HepG2 (cell line): ENCODE measurements around the gene HOXC5. TPM values are rescaled to one million over a fixed set of nuclear protein-coding genes. Genes with fewer than 3 reads are reported as not detected.

Source experiments
- ATAC-seq: fragments of 200-7000 bp; cut with Tn5 transposase; 3 replicates; pipeline ENCODE4 v1.9.1; 2020; ENCODE audit warnings: mild to moderate bottlenecking, moderate library complexity
- BruUV-seq: library from RNA; stranded (reverse); fragments of 400-500 nt; replicated peaks from 2 replicates; lab custom pipeline; 2021; lab: Mats Ljungman, UMichigan
- CTCF ChIA-PET: fragments of 300-600 bp; formaldehyde crosslinking; extraction: SDS; loops from one replicate; lab custom pipeline; 2021; ENCODE audit warnings: low total read pairs, inconsistent platforms, low intra/inter-chr PET ratio; lab: Yijun Ruan, JAX
- POLR2A ChIA-PET: fragments of 350-600 bp; sonication (Branson Sonifier 250); formaldehyde crosslinking; loops from one replicate; lab custom pipeline; 2020; ENCODE audit warnings: antibody characterized with exemption, inconsistent platforms; lab: Yijun Ruan, JAX
- DNase-seq: peaks from one replicate; pipeline ENCODE4 v3.0.0-alpha.2; 2015; ENCODE audit warnings: low spot score
- FAIRE-seq: peaks from 3 replicates; lab custom pipeline; 2011; peaks lifted over from hg19 to GRCh38; lab: Jason Lieb, UNC
- H2AFZ ChIP-seq: one replicate; pipeline ENCODE4 v1.6.1; 2011; ENCODE audit warnings: low read length, inconsistent platforms
- H3K27ac ChIP-seq: fragments of 300-600 bp; 3 replicates; pipeline ENCODE4 v1.8.0; 2011; ENCODE audit warnings: mixed run types, mild to moderate bottlenecking, mixed read lengths, low read length, inconsistent platforms; ENCODE audit not compliant: insufficient read depth; ENCODE audit errors: extremely low read length
- H3K27me3 ChIP-seq, 2 experiments: fragments of 200-600 bp in 1 of 2; 2 replicates in 1 of 2; 3 replicates in 1 of 2; pipeline versions ENCODE4 v1.6.0 to v1.8.0; 2011; ENCODE audit warnings: low read length in 2 of 2, mild to moderate bottlenecking in 2 of 2, moderate library complexity in 2 of 2, inconsistent platforms in 1 of 2; ENCODE audit not compliant: insufficient read depth in 2 of 2, control insufficient read depth in 1 of 2
- H3K36me3 ChIP-seq, 2 experiments: fragments of 200-600 bp in 1 of 2; replicated peaks in 1 of 2; 2 replicates in 1 of 2; 3 replicates in 1 of 2; pipeline versions ENCODE4 v1.5.1 to v1.8.0; 2011; ENCODE audit warnings: low read length in 2 of 2, inconsistent platforms in 1 of 2; ENCODE audit not compliant: insufficient read depth in 2 of 2, control insufficient read depth in 1 of 2
- H3K4me1 ChIP-seq: 2 replicates; pipeline ENCODE4 v1.5.1; 2012; ENCODE audit warnings: low read length, inconsistent platforms; ENCODE audit not compliant: insufficient read depth
- H3K4me2 ChIP-seq: 2 replicates; pipeline ENCODE4 v1.6.0; 2011; ENCODE audit warnings: low read depth, low read length, inconsistent platforms
- H3K4me3 ChIP-seq, 3 experiments: fragments of 200-600 bp in 1 of 3; sonication (generic), shearing (Covaris generic) in 1 of 3; replicated peaks in 1 of 3; 2 replicates each; pipeline ENCODE4 v1.5.1; 2011 to 2016; ENCODE audit warnings: low read length in 3 of 3, inconsistent platforms in 2 of 3, low read depth in 2 of 3, mild to moderate bottlenecking in 2 of 3, control low read depth in 1 of 3, mixed read lengths in 1 of 3; ENCODE audit not compliant: insufficient read depth in 1 of 3
- H3K79me2 ChIP-seq: one replicate; pipeline ENCODE4 v1.6.1; 2011; ENCODE audit warnings: low read length, inconsistent platforms; ENCODE audit not compliant: insufficient read depth
- H3K9ac ChIP-seq: 2 replicates; pipeline ENCODE4 v1.6.0; 2011; ENCODE audit warnings: mild to moderate bottlenecking, low read depth, low read length, inconsistent platforms; ENCODE audit not compliant: insufficient read depth
- H3K9me3 ChIP-seq: 2 replicates; pipeline ENCODE4 v1.5.1; 2012; ENCODE audit warnings: mild to moderate bottlenecking, low read length
- H4K20me1 ChIP-seq: 2 replicates; pipeline ENCODE4 v1.6.0; 2011; ENCODE audit warnings: inconsistent platforms, mild to moderate bottlenecking, low read length, moderate library complexity; ENCODE audit not compliant: insufficient read depth
- FLYWCH1 ChIP-seq: sonication (generic); formaldehyde crosslinking; IDR thresholded peaks from 2 replicates; pipeline ENCODE4 v1.8.1; 2023; ENCODE audit warnings: mild to moderate bottlenecking, missing genetic modification reagents
- MATR3 ChIP-seq: sonication (generic); formaldehyde crosslinking; IDR thresholded peaks from 2 replicates; pipeline ENCODE4 v1.4.0; 2020; ENCODE audit warnings: missing genetic modification reagents
- NFYB ChIP-seq: sonication (generic); formaldehyde crosslinking; IDR thresholded peaks from 2 replicates; pipeline ENCODE4 v1.4.0; 2020; ENCODE audit warnings: missing genetic modification reagents
- ZFP82 ChIP-seq: sonication (generic); formaldehyde crosslinking; IDR thresholded peaks from 2 replicates; pipeline ENCODE4 v1.5.1; 2020; ENCODE audit warnings: mild to moderate bottlenecking, missing genetic modification reagents, borderline replicate concordance
- ZNF678 ChIP-seq: sonication (generic); formaldehyde crosslinking; IDR thresholded peaks from 2 replicates; pipeline ENCODE4 v1.4.0; 2020; ENCODE audit warnings: mild to moderate bottlenecking, missing genetic modification reagents
- ZSCAN25 ChIP-seq: sonication (generic); formaldehyde crosslinking; IDR thresholded peaks from 2 replicates; pipeline ENCODE4 v1.8.0; 2022; ENCODE audit warnings: mild to moderate bottlenecking, missing genetic modification reagents
- ZSCAN9 ChIP-seq: IDR thresholded peaks from 2 replicates; pipeline ENCODE4 v1.6.1; 2016; ENCODE audit warnings: borderline replicate concordance
- WGBS: methylation state at CpG from one replicate; pipeline ENCODE4 v1.1.6; 2017; ENCODE audit warnings: low lambda C conversion rate; 5-methylcytosine and 5-hydroxymethylcytosine counted together
- in situ Hi-C: cut with HindIII; loops from 2 replicates; pipeline ENCODE4 v1.10.0; 2017; ENCODE audit warnings: low pct_unique_long_range_greater_than_20kb; ENCODE audit not compliant: extremely low pct_ligation_motif_present
- intact Hi-C: fragments of 100-400 bp; cut with micrococcal nuclease; formaldehyde crosslinking; loops from one replicate; pipeline ENCODE4 v1.10.0; 2022; ENCODE audit not compliant: unreplicated experiment
- polyA plus RNA-seq, 8 experiments: library from polyadenylated mRNA; depleted of rRNA in 3 of 8; stranded (reverse) in 7 of 8; unstranded in 1 of 8; fragments of >200 nt; fragmentation: Illumina TruSeq in 4 of 8; extraction: Trizol in 4 of 8; gene quantifications; 2 replicates each; pipeline versions ENCODE4 v1.2.1 to v1.2.3, GENCODE V29; 2011 to 2016; ENCODE audit warnings: low read depth in 4 of 8, missing spikeins in 1 of 8, mixed read lengths in 1 of 8; ENCODE audit not compliant: insufficient read depth in 1 of 8
- total RNA-seq, 5 experiments: library from RNA; depleted of rRNA; stranded (reverse); fragments of >200 nt; fragmentation: Illumina TruSeq; extraction: Trizol; gene quantifications; 2 replicates each; pipeline ENCODE4 v1.2.3, GENCODE V29; 2016; ENCODE audit warnings: low read depth in 1 of 5
- TF ChIP-seq, protein P1 (sequence below): sonication (generic); formaldehyde crosslinking; IDR thresholded peaks from 2 replicates; pipeline ENCODE4 v1.4.0; 2020; ENCODE audit warnings: mild to moderate bottlenecking, missing genetic modification reagents
- TF ChIP-seq, protein P2 (sequence below): sonication (generic); formaldehyde crosslinking; IDR thresholded peaks from 2 replicates; pipeline ENCODE4 v1.4.0; 2020; ENCODE audit warnings: missing genetic modification reagents, mild to moderate bottlenecking, borderline replicate concordance
- TF ChIP-seq, protein P3 (sequence below): sonication (generic); formaldehyde crosslinking; IDR thresholded peaks from 2 replicates; pipeline ENCODE4 v1.5.0; 2020; ENCODE audit warnings: mild to moderate bottlenecking, missing genetic modification reagents, borderline replicate concordance
- TF ChIP-seq, protein P4 (sequence below): sonication (generic); formaldehyde crosslinking; IDR thresholded peaks from 2 replicates; pipeline ENCODE4 v1.8.1; 2023; ENCODE audit warnings: mild to moderate bottlenecking, inconsistent platforms, moderate library complexity, missing genetic modification reagents, borderline replicate concordance

The HOXC5 gene
- total and polyA plus RNA-seq, 2 of the 13 experiments (the other 11 are each of a cell fraction or from before 2014, with no cell fraction given) = not detected

DNA sequence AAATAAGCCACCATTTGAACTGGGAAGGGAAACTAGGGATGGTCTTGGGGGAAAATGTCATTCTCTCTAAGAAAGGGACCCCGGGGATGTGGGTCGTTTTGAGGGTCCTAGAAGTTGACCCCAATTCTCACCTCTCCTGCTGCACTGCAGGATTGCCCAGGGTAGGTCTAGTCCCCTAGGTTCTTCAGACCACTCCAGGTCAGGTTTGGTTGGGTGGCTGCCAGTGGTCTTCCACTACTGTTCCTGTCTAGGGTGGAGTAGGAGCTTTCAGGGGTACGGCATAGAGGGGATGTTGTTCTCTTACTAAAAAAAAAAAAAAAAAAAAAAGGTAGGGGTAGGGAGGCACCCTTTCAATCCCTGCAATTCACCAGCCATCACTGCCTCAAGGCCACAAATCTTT is 16.8 kb upstream of the HOXC5 start:
- CTCF ChIA-PET = no interaction called here
- in situ Hi-C loops = loop anchor here (10.0 kb wide), 1 partner anchor 349 kb away; the partner anchor contains the start of gene GPR84

More for the DNA sequence above, 16.8 kb upstream of the HOXC5 start:
- Histone ChIP-seq H3K27ac (no peak overlapping the region), H2AFZ (no peak overlapping the region), H3K79me2 (no peaks in the 10 kb centered on the region), H3K9ac (no peak overlapping the region), H4K20me1 (no peaks in the 10 kb centered on the region), H3K4me2 (no peak overlapping the region), H3K36me3 (no peaks in the 10 kb centered on the region), H3K27me3 (peaks cover 7 to 55% of the 10 kb centered on the region in 2 experiments), H3K4me1 (peaks cover 11% of the 10 kb centered on the region), H3K4me3 (no peak overlapping the region), H3K9me3 (no peaks in the 10 kb centered on the region)
- intact Hi-C loops = no loop called here
- FAIRE-seq (no peak), DNase-seq (no peak), ATAC-seq (no peak)
- POLR2A ChIA-PET = no interaction called here
- no peak for TF ChIP-seq ZNF678 (CRISPR knock-in tag)
- no peak for TF ChIP-seq NFYB (CRISPR knock-in tag)
- TF ChIP-seq, protein P1, sequence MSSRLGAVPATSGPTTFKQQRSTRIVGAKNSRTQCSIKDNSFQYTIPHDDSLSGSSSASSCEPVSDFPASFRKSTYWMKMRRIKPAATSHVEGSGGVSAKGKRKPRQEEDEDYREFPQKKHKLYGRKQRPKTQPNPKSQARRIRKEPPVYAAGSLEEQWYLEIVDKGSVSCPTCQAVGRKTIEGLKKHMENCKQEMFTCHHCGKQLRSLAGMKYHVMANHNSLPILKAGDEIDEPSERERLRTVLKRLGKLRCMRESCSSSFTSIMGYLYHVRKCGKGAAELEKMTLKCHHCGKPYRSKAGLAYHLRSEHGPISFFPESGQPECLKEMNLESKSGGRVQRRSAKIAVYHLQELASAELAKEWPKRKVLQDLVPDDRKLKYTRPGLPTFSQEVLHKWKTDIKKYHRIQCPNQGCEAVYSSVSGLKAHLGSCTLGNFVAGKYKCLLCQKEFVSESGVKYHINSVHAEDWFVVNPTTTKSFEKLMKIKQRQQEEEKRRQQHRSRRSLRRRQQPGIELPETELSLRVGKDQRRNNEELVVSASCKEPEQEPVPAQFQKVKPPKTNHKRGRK (CRISPR knock-in tag) = no peak
- TF ChIP-seq ZFP82 (CRISPR knock-in tag) = no peak
- TF ChIP-seq FLYWCH1 (CRISPR knock-in tag) = no peak
- TF ChIP-seq, protein P2, sequence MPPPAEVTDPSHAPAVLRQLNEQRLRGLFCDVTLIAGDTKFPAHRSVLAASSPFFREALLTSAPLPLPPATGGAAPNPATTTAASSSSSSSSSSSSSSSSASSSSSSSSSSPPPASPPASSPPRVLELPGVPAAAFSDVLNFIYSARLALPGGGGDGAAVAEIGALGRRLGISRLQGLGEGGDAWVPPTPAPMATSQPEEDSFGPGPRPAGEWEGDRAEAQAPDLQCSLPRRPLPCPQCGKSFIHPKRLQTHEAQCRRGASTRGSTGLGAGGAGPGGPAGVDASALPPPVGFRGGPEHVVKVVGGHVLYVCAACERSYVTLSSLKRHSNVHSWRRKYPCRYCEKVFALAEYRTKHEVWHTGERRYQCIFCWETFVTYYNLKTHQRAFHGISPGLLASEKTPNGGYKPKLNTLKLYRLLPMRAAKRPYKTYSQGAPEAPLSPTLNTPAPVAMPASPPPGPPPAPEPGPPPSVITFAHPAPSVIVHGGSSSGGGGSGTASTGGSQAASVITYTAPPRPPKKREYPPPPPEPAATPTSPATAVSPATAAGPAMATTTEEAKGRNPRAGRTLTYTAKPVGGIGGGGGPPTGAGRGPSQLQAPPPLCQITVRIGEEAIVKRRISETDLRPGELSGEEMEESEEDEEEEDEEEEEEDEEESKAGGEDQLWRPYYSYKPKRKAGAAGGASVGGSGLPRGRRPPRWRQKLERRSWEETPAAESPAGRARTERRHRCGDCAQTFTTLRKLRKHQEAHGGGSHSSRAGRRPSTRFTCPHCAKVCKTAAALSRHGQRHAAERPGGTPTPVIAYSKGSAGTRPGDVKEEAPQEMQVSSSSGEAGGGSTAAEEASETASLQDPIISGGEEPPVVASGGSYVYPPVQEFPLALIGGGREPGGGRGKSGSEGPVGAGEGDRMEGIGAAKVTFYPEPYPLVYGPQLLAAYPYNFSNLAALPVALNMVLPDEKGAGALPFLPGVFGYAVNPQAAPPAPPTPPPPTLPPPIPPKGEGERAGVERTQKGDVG (CRISPR knock-in tag) = no peak
- TF ChIP-seq MATR3 (CRISPR knock-in tag) = no peak
- TF ChIP-seq, protein P3, sequence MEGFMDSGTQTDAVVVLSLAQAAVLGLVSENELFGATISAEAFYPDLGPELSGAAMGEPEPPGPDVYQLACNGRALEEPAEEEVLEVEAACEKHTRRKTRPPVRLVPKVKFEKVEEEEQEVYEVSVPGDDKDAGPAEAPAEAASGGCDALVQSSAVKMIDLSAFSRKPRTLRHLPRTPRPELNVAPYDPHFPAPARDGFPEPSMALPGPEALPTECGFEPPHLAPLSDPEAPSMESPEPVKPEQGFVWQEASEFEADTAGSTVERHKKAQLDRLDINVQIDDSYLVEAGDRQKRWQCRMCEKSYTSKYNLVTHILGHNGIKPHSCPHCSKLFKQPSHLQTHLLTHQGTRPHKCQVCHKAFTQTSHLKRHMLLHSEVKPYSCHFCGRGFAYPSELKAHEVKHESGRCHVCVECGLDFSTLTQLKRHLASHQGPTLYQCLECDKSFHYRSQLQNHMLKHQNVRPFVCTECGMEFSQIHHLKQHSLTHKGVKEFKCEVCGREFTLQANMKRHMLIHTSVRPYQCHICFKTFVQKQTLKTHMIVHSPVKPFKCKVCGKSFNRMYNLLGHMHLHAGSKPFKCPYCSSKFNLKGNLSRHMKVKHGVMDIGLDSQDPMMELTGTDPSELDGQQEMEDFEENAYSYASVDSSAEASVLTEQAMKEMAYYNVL = no peak
- TF ChIP-seq, protein P4, sequence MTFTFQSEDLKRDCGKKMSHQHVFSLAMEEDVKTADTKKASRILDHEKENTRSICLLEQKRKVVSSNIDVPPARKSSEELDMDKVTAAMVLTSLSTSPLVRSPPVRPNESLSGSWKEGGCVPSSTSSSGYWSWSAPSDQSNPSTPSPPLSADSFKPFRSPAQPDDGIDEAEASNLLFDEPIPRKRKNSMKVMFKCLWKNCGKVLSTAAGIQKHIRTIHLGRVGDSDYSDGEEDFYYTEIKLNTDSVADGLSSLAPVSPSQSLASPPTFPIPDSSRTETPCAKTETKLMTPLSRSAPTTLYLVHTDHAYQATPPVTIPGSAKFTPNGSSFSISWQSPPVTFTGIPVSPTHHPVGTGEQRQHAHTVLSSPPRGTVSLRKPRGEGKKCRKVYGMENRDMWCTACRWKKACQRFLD (CRISPR knock-in tag) = no peak
- TF ChIP-seq ZSCAN9 (CRISPR knock-in tag) = no peak
- TF ChIP-seq ZSCAN25 (CRISPR knock-in tag) = no peak
- no TSS peak for BruUV-seq
- WGBS = 30% methylated on average over 3 of the region's 3 CpGs
